Lung (tissue), 12 donors: ENCODE results near the gene CASZ1. TPM values are rescaled to one million over a fixed set of nuclear protein-coding genes. Genes with fewer than 3 reads are reported as not detected.

ENCODE experiments used
- ATAC-seq: fragments of 200-7000 bp; cut with Tn5 transposase; one replicate; pipeline ENCODE4 v1.9.1; 2020; ENCODE audit warnings: moderate number of reproducible peaks; ENCODE audit not compliant: insufficient read depth, low FRiP score
- DNase-seq, 3 donors: peaks; one replicate each; pipeline ENCODE4 v3.0.0-alpha.2; 2013 to 2017
- H3K27ac ChIP-seq, 2 donors: one replicate each; pipeline ENCODE4 v1.5.1; 2013; ENCODE audit warnings: mild to moderate bottlenecking in 2 of 2, moderate library complexity in 2 of 2, control low read depth in 1 of 2, inconsistent platforms in 1 of 2, low read depth in 1 of 2, low read length in 1 of 2
- H3K27me3 ChIP-seq, 3 donors: one replicate each; pipeline ENCODE4 v1.5.1; 2013; ENCODE audit warnings: low read length in 2 of 3; ENCODE audit not compliant: control insufficient read depth in 3 of 3, insufficient read depth in 3 of 3
- H3K36me3 ChIP-seq, 4 donors: one replicate each; pipeline ENCODE4 v1.5.1; 2013; ENCODE audit warnings: low read length in 4 of 4, mild to moderate bottlenecking in 1 of 4, moderate library complexity in 1 of 4; ENCODE audit not compliant: control insufficient read depth in 4 of 4, insufficient read depth in 4 of 4
- H3K4me1 ChIP-seq, 5 donors: one replicate each; pipeline ENCODE4 v1.5.1; 2013; ENCODE audit warnings: low read length in 5 of 5, mild to moderate bottlenecking in 2 of 5, moderate library complexity in 1 of 5; ENCODE audit not compliant: control insufficient read depth in 5 of 5, insufficient read depth in 5 of 5
- H3K4me3 ChIP-seq: one replicate; pipeline ENCODE4 v1.5.1; 2013; ENCODE audit warnings: mild to moderate bottlenecking, control low read depth, moderate library complexity
- H3K9ac ChIP-seq, 2 donors: one replicate each; pipeline ENCODE4 v1.5.1; 2013; ENCODE audit warnings: low read length in 2 of 2, control low read depth in 1 of 2; ENCODE audit not compliant: insufficient read depth in 1 of 2
- H3K9me3 ChIP-seq, 4 donors: one replicate each; pipeline ENCODE4 v1.5.1; 2013; ENCODE audit warnings: low read length in 3 of 4, mild to moderate bottlenecking in 1 of 4, moderate library complexity in 1 of 4; ENCODE audit not compliant: control insufficient read depth in 4 of 4, insufficient read depth in 3 of 4
- CTCF ChIP-seq: IDR thresholded peaks from 2 replicates; pipeline ENCODE4 v1.5.1; 2012; ENCODE audit warnings: mild to moderate bottlenecking; ENCODE audit errors: control extremely low read depth, extremely low read depth
- WGBS, 2 donors: extraction: QIAGEN DNeasy Blood & Tissue Kit; methylation state at CpG; one replicate each; pipeline ENCODE4 v1.1.7; 2013; 5-methylcytosine and 5-hydroxymethylcytosine counted together
- polyA plus RNA-seq, 2 donors: library from polyadenylated mRNA; stranded (reverse); fragments of 200-250 nt; gene quantifications; one replicate each; pipeline ENCODE4 v1.2.1, GENCODE V29; 2013
- total RNA-seq, 2 donors: library from RNA; depleted of rRNA in 1 of 2; stranded (reverse); fragments of >200 nt in 1 of 2; gene quantifications; one replicate each; pipeline ENCODE4 v1.2.1, GENCODE V29; 2014 to 2021
- donor health status: control.
- donor health status: control.
- donor health status: Bipolar disorder and iron deficiency.
- donor health status: healthy.
- donor health status: DM: yes; HTN: yes; CAD: no.

CASZ1 gene
- total and polyA plus RNA-seq, 4 donors: 10.3 to 69.9 (median 40.5) TPM

DNA sequence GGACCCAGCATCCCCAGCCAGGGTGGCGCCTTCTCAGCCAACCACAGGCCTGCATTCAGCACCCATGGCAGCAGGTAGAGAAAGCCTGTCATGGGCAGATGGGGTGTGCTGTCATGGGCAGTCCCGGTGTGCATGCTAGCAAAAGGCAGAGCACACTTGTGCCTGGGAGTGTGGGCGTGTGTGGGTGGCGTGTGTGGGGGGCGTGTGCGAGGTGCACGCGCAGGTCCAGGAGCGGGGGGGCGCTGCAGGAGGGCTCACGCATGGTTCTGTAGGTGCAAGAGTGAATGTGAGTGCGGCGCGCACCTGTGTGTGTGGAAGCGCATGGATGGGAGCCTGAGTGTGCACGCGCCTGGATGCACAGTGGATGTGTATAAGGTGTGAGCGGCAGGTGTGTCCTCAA lies 137.2 kb downstream of the CASZ1 start:
- Histone ChIP-seq H3K27me3 (no peaks in the 10 kb centered on the region), H3K27ac (peak overlapping the region in 1 of 2 donors; percentile 57), H3K9ac (no peak overlapping the region), H3K4me1 (peaks cover 0 to 22% (median 18%) of the 10 kb centered on the region in 5 donors), H3K4me3 (no peak overlapping the region), H3K9me3 (no peaks in the 10 kb centered on the region), H3K36me3 (peaks cover 0 to 52% (median 0%) of the 10 kb centered on the region in 4 donors)
- TF ChIP-seq CTCF: no peak
- ATAC-seq (no peak), DNase-seq (no peak)
- 96 to 97% methylated on average over 18 of the region's 18 CpGs for WGBS, 2 donors

GRCh38 chr1:10658396-10659066 lies 137.9 kb downstream of the CASZ1 start:
- Histone ChIP-seq H3K27me3 (no peaks in the 10 kb centered on the region), H3K27ac (peak overlapping the region in 1 of 2 donors; percentile 2), H3K36me3 (peaks cover 0 to 56% (median 0%) of the 10 kb centered on the region in 4 donors), H3K4me1 (peaks cover 0 to 19% (median 12%) of the 10 kb centered on the region in 5 donors), H3K4me3 (no peak overlapping the region), H3K9me3 (no peaks in the 10 kb centered on the region), H3K9ac (no peak overlapping the region)
- ATAC-seq (no peak), DNase-seq (no peak)
- no peak for TF ChIP-seq CTCF
- 88 to 89% methylated on average over 16 to 19 of the region's 19 CpGs for WGBS, 2 donors

- Histone ChIP-seq H3K4me3 (no peak overlapping the region), H3K4me1 (peaks cover 0 to 10% (median 4%) of the 10 kb centered on the region in 5 donors), H3K27me3 (no peaks in the 10 kb centered on the region), H3K27ac (no peak overlapping the region), H3K9me3 (no peaks in the 10 kb centered on the region), H3K9ac (no peak overlapping the region), H3K36me3 (peaks cover 0 to 58% (median 0%) of the 10 kb centered on the region in 4 donors)
- no peak for DNase-seq
- 79 to 85% methylated on average over 28 to 29 of the region's 29 CpGs for WGBS, 2 donors
- no peak for ATAC-seq
- TF ChIP-seq CTCF: no peak
These were observed 139.2 kb downstream of the CASZ1 start for GRCh38 chr1:10657088-10657847.
